ENCODE results near the gene NOL12. TPM values are rescaled to one million over a fixed set of nuclear protein-coding genes. Genes with fewer than 3 reads are reported as not detected.
"Not testable (repeated sequence)": the region's sequence is repeated elsewhere in the genome, so short reads cannot be mapped to it uniquely, and the experiment has no call there.

Gene NOL12
- polyA plus RNA-seq, 3 donors: 21.2 to 23.2 (median 22.4) TPM

DNA sequence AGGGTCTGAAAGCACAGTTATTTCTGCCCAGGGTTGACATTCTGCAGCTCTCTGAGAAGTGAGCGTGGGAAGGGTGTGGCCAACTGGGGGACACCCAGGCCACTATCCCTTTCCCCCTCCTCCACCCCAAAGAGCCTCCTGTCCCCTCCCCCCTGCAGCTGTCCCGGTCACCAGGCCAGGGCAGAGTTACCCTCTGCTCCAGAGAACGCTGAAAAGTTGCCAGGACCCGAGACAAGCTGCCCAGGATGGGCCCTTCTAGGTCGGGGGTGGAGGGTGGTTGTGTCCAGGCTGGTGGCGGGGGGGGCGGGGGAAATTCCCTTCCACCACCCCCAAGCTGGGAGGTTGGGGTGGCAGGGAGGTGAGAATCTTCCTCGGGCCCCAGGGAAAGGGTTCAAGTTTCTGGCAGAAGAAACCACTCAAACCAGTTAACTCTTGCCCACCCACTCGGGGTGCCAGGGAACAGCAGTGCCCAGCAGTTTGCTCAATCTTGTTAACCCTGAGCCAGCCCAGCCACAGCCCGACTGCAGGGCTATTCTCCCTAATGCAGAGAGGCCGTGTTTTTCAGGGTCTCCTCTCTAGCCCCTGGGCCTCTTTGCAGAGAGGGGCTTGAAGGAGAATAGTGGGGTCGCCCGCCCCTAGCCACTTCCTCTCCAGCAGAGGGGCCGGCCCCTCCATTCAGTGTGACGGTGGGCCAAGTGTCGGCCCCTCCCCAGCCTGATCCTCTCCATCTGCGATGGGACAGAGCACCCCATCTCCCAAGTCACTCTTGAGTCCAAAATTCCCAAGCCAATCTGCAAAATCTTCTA, 10.0 kb upstream of the NOL12 start:
- DNase-seq: no peak

DNA sequence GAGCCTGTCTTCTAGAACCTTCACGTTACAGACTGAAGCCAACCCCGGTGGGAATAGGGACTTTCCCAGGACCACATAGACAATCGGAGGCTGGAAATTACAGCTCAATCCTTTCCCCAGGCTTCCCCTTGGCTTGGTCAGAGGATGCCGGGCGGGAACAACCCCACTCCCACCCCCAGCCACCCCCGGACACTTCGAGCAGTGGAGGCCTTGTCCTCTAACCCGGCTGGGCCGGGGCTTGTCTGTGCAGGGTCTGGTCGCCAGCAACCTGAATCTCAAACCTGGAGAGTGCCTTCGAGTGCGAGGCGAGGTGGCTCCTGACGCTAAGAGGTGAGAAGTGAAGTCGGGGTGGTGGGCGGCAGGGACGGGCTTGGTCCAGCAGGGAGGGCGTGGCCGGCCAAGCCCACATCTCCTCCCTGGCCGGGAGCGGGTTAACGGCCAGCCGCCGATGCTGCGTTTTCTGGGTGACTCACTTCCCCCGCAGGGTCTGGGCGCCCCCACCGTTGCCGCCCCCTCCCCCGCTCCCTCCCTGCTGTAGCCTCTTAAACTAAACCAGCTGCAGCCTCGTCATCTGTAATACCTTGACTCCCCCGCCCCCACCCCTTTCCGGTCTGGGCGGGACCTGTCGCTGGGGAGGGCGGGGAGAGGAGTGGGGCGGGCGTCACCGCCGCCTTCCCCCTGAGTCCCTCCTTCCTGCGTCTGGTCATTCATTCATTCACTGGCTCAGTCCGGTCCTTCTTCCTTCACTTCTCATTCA, 9.2 kb upstream of the NOL12 start:
- peak; percentile 91 for DNase-seq

DNA sequence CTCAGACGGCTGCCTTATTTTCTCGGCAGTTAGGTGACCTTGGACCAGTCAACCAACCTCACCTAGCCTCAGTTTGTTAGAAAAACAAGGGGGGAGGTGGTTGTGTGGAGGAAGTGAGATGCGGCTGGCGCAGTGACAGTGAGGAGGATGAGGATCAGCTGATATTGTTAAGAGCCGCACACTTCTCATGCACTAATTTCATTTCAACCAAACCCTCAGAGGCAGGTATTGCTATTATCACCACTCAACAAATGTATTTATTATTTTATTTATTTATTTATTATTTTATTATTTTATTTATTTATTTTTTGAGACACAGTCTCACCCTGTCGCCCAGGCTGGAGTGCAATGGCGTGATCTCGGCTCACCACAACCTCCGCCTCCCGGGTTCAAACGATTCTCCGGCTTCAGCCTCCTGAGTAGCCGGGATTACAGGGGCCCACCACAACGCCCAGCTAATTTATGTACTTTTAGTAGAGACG, 8.6 kb upstream of the NOL12 start:
- no peak for DNase-seq

DNA sequence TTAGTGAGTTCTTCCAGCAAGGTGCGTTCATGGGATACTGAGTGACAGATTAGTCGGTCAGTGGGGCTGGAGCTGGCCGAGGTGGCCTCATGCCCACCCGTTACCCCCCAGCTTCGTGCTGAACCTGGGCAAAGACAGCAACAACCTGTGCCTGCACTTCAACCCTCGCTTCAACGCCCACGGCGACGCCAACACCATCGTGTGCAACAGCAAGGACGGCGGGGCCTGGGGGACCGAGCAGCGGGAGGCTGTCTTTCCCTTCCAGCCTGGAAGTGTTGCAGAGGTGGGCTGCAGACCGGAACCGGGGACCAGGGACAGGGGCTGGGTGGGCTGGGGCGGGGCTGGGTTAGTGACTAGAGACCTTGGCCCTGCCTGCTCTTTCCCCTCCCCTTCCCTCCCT, 7.8 kb upstream of the NOL12 start:
- no peak for DNase-seq

DNA sequence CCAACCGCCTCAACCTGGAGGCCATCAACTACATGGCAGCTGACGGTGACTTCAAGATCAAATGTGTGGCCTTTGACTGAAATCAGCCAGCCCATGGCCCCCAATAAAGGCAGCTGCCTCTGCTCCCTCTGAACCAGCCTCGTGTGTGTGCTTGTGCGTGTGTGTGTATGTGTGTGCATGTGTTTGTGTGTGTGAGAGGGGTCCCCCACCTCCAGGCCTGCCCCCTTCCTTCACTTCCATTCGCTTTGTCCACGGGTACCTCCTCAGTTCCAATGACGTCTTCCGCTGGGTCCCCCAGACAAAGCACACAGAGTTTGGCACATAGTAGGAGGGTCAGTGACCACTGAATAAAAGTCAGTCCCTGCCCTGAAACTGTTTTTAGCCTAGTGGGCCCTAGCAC, 6.5 kb upstream of the NOL12 start:
- no peak for DNase-seq

DNA sequence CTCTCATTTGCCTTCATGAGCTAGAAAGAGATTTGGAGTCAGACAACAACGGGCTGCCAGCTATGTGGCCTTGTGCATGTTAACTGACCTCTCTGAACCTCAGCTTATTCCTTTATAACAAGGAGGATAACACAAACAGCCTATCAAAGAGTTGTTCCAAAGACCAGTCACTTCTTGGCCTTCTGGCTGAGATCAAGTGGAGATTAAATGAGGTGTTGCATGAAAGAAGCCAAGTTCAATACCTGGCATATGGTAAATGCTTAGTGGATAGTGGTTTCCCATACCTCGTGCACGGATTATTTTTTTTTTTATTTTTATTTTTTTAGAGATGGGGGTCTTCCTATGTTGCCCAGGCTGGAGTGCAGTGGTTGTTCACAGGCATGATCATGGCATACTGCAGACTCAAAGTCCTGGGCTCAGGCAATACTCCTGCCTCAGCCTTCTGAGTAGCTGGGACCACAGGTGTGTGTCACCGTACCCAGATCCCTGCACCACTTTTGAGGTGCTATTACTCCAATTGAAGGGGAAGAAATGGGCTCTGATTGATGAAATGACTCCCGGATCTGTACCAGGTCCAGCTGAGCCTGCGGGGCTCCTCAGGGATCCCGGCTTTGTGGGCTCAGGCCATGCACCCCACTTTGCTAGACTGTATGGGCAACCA, 5.8 kb upstream of the NOL12 start:
- DNase-seq: no peak

DNA sequence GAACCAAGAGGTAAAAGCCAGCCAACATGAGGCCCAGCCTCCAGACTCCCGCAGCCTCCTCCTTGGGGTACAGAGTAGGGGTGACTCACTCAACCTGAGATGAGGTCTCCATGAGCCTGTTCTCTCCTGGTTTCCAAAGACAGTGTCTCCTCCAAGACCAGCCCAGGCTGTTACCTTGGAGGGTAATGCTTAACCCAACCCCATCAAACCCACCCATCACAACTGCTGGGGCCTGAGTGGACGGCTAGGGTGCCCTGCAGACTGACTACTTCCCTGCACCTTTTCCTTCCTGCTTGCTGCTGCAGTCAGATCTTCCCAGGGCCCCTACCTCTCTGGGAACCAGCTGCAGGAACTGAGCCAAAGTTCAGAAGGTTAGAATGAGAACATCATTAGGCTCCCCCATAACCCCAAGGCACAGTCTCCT, 5.1 kb upstream of the NOL12 start:
- DNase-seq: no peak

DNA sequence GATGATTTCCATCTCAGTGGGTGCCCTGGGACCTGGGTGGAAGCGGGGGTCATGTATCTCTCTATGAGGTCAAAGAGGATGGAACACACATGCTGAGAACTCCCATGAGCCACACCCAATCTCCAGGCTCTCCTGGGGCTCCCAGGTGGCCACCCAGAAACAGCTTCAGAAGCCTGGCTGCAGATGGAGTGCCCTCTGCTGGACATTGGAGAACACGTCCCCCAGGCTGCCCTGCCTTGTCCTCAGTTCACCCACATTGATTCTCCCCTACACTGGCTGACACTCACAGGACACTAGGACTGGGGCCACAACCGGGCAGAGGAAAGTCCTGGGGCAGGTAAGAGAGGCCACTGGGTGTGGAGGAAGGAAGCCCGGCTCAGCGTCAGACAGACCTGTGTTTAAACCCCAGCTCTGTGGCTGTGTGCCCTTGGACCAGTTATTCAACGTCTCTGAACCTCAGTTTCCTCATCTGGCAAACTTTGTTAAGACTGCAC, 4.5 kb upstream of the NOL12 start:
- DNase-seq: no peak

DNA sequence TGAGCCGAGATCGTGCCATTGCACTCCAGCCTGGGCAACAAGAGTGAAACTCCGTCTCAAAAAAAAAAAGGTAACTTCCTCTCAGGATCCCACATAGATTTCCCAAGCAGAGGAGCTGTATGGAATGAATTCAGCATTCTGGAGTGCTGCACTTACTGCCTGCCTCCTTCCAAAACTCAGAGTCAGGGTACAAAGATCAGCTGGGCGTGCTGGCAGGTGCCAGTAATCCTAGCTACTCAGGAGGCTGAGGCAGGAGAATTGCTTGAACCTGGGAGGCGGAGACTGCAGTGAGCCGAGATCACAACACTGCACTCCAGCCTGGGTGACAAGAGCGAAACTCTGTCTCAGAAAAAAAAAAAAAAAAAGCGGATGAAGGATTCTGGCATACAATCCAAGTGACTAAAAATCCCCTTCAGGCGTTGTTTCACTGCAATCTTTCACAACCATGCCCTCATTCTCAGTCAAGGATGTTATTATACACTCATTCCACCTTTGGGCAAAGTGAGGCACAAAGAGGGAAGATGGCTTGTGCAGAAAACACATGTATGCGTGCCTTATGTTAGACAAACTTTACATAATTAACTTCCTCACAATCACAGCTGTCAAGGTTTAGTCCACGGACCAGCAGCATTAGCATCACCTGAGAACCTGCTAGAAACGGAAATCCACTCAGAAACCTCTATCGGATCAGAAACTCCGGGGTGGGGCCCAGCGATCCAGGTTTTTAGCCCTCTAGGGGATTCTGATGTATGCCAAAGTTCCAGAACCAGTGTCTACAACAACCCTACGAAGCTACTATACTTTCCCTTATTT, 1.1 kb upstream of the NOL12 start:
- DNase-seq: no peak

DNA sequence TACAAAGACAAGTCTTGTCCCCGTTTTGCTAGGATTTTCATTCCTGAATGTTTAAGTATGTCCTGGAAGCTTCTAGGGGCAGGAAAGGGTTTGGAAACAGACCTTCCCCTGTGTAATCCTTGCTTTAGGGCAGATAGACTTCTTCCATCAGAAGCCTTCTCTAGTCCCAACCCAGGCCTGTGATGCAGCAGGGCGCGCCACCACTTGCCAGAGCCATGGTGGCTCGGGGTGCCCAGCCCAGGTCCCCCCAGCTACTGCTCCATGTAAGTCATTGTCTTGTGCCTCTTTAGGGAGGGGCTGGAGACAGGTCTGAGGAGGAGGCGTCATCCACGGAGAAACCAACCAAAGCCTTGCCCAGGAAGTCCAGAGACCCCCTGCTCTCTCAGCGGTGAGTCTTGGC, 4.3 kb downstream of the NOL12 start:
- no peak for DNase-seq

DNA sequence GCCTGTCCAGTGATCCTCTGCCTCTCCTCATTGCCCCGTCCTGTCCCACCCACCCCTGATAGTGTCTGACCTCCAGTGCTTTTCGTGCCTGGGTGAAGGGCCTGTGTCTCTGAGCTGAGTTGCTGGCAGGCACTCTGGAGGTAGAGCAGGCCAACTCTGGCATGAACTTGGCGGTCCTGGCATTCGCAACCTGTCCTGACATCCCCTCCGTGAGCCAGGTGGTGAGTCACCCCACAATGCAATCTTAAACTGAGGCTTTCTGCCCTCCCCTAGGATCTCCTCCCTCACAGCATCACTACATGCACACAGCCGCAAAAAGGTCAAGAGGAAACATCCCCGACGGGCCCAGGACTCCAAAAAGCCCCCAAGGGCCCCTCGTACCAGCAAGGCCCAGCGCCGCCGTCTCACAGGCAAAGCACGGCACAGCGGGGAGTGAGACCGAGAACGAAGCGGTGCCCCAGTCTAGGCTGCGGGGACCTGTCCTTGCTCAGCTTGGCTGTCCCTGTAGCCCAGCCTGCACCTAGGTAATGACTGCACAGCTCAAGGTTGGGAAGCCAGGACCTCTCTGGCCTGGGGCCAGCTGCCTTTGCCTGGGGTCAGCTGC, 4.9 kb downstream of the NOL12 start:
- DNase-seq: no peak

DNA sequence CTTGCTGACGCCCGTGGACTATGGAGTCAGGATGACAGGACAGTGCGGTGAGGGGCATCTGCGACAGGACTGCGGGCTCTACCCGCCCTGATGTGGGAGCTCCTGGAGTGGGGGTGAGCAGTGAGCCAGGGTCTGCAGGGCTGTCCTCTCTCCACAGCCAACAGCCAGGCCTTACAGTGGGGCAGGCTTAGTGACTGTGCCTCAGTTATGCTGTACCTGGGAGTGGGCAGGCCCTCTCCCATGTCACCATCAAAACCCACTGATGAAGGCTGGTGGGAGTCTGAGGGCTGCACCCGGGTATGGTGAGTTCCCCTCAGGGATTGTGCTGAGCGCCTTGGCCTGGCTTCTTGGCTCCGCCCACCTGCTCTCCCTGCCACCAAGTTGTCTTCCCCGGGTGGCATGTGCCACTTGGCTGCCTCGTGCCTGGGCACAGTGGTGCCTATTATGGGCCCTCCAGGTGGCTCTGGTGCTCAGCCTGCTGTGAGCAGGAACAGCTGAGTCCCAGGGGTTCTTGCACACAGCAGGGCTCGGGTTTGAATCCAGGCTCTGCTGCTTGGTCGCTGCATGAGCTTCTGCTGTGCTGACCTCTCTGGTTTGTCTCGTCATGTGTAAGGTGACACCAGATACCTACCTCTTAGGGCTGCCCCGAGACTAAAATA, 6.6 kb downstream of the NOL12 start:
- DNase-seq: no peak

DNA sequence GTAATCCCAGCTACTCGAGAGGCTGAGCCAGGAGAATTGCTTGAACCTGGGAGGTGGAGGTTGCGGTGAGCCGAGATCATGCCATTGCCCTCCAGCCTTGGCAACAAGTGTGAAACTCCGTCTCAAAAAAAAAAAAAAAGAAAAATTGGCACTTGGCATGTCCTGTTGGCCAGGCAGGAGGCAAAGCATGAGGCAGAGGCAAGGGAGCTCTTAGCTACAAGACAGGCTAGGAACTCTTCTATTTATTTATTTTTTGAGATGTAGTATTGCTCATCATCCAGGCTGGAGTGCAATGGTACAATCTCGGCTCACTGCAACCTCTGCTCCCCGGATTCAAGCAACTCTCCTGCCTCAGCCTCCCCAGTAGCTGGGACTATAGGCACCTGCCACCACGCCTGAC, 8.0 kb downstream of the NOL12 start:
- not testable (repeated sequence) for DNase-seq

DNA sequence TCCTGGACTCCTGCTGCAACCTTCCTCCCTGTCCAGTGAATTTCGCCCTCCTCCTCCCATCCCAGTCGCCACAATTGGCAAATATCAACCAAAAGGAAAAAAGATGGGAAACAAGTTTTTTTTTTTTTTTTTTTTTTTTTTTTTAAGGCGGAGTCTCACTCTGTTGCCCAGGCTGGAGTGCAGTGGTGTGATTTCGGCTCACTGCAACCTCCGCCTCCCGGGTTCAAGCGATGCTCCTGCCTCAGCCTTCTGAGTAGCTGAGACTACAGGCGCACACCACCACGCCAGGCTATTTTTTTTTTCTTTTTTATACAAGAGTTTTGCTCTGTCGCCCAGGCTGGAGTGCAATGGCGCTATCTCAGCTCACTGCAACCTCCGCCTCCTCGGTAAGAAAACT, 10.1 kb downstream of the NOL12 start:
- not testable (repeated sequence) for DNase-seq

DNA sequence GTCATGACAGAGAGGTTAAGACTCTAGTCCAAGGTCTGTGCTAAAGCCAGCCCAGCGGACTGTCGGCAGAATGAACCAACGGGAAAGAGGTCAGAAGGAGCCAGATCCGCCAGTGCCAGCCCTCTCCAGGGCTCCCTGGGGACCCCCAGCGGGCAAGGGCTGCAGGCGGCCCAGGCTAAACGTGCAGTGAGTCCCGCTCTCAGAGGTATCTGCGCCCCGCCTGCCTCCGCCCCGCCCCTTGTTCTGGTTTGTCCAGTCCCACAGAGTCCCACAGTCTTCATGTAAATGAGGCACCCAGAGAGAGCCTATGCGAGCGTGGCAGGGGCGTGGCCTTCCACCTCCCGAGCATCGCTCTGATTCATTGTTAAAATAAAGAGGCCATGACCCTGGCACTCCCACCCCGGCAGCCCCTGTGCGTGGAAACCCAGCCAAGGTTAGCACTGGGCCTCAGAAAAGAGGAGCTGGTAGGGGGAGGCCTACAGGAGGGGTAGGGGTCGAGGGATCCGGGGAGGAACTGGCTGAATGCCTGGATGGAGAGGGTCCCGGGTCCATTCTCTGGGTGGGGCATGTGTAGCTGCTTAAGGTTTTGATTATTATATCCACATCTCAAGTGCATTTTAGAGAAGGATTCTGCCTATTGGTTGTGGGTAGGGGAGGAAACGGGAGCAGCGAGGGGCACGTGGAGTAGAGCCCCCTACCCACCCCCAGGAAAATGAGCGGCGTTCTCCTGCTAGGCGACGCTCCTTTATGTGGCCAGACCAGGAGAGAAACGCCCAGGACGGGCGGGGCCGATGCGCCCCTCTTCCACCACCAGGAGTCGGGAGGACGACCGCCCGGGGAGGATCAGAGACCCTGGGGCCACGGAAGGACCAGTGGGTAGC, 10.8 kb downstream of the NOL12 start, which contains the start of gene TRIOBP:
TSS of gene TRIOBP (plus strand) at position 392 of the 881 bp plus-strand sequence. CDS start 4,318 bp downstream, outside the sequence.
- peak; percentile 95 for DNase-seq

DNA sequence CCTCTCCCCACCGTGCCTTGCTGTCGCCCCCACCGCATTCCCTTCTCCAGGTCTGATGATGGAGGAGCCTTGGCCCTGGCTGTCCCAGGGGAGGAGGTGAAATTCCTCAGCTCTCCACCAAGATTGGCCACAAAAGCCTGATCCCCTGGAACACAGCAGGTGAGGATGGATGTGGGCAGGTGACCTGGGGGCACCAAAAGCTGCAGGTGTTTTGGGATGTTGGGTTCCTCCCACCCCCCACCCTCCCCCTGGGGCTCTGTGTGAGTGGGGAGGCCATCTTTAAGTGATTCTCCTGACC, 11.3 kb downstream of the NOL12 start:
- no peak for DNase-seq

DNA sequence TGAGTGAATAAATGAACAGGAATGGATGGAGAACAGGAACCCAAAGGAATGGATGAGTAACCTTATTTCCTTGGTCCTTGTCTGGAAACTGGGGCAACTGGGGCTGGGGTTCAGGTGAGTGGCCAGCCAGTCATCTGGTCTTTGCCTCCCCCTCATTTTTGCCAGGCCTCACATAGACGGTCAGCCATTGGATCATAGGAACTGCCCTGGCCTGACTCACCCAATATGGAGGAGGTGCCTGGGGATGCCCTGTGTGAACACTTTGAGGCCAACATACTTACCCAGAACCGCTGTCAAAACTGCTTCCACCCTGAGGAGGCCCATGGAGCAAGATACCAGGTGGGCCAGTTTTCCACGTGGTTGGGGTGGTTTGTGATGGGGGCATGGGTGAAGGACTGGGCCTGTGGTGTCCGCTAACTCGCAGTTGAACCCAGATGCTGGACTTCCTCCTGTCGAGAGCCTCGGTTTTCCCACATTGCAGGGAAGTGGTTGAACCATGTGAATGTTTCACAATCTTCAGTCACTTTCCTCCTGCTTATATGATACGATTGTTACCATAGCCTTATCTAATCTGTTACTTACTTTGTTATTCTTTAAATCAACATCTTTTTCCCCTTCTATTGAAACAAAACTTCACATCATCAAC, 15.1 kb downstream of the NOL12 start:
- no peak for DNase-seq

DNA sequence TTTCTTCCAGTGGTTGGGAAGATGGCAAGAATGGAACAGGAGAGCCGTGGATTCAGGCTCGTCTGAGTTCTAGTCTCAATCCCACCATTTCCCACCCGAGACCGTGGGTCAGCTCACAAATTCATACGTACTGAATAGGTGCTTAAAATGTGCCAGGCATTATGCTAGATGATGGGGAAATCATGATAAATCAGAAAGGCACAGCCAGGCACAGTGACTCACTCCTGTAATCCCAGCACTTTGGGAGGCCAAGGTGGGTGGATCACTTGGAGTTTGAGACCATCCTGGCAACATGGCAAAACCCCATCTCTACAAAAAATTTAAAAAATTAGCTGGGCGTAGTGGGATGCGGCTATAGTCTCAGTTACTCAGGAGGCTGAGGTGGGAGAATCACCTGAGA, 17.8 kb downstream of the NOL12 start:
- no peak for DNase-seq

DNA sequence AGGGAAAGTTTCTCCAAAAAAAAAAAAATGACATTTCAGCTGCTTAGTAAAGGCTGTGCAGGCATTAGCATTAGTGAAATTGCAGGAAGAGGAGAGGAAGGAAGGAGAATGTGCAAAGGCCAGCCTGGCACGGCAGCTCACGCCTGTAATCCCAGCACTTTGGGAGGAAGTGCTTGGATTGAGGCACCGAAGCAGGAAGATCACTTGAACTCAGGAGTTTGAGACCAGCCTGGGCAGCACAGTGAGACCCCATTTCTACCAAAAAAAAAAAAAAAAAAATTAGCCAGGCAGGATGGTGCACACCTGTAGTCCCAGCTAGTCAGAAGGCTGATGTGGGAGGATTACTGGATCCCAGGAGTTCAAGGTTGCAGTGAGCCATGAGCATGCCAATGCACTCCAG, 18.5 kb downstream of the NOL12 start:
- DNase-seq: no peak

Data from renal pelvis (tissue), 4 donors.